Measurements from ENCODE around the gene RFTN2.
"Not testable (repeated sequence)": the region's sequence is repeated elsewhere in the genome, so short reads cannot be mapped to it uniquely, and the experiment has no call there.

The RFTN2 gene

DNA sequence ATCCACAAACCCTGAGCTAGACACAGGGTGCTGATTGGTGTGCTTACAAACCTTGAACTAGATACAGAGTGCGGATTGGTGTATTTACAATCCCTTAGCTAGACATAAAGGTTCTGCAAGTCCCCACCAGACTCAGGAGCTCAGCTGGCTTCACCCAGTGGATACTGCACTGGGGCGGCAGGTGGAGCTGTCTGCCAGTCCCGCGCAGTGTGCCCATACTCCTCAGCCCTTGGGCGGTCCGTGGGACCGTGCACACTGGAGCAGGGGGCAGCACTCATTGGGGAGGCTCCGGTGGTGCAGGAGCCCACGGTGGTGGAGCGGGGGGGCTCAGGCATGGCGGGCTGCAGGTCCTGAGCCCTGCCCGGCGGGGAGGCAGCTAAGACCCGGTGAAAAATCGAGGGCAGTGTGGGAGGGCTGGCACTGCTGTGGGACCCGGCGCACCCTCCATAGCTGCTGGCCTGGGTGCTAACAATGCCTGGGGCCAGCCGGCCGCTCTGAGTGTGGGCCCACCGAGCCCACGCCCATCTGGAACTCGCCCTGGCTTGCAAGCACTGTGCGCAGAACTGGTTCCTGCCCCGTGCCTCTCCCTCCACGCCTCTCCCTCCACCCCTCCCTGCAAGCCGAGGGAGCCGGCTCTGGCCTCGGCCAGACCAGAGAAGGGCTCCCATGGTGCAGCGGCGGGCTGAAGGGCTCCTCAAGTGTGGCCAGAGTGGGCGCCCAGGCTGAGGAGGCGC lies 83.9 kb downstream of the RFTN2 start:
- in situ Hi-C loops (cut with HindIII; ENCODE audit: low pct_ligation_motif_present, low sequenced_read_pairs) = no loop called here
- Histone ChIP-seq H3K27me3 (replicated peaks) (no peaks in the 10 kb centered on the region), H3K27ac (no peak overlapping the region), H3K36me3 (replicated peaks) (no peaks in the 10 kb centered on the region), H3K4me3 (ENCODE audit: low read depth, low read length) (no peak overlapping the region)
- DNase-seq = no peak
- TF ChIP-seq, protein P1, sequence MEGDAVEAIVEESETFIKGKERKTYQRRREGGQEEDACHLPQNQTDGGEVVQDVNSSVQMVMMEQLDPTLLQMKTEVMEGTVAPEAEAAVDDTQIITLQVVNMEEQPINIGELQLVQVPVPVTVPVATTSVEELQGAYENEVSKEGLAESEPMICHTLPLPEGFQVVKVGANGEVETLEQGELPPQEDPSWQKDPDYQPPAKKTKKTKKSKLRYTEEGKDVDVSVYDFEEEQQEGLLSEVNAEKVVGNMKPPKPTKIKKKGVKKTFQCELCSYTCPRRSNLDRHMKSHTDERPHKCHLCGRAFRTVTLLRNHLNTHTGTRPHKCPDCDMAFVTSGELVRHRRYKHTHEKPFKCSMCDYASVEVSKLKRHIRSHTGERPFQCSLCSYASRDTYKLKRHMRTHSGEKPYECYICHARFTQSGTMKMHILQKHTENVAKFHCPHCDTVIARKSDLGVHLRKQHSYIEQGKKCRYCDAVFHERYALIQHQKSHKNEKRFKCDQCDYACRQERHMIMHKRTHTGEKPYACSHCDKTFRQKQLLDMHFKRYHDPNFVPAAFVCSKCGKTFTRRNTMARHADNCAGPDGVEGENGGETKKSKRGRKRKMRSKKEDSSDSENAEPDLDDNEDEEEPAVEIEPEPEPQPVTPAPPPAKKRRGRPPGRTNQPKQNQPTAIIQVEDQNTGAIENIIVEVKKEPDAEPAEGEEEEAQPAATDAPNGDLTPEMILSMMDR (IDR thresholded peaks at IDR 0.05; ENCODE audit: low read depth, low read length, missing control alignments) = no peak

DNA sequence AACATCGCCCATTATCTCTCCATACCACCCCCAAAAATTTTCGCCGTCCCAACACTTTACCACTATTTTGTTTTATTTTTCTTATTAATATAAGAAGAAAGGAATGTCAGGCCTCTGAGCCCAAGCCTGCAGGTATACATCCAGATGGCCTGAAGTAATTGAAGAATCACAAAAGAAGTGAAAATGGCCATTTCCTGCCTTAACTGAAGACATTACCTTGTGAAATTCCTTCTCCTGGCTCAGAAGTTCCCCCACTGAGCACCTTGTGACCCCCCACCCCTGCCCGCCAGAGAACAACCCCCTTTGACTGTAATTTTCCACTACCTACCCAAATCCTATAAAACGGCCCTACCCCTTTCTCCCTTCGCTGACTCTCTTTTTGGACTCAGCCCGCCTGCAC lies 88.1 kb downstream of the RFTN2 start:
- H3K27me3 ChIP-seq (replicated peaks); DNase-seq; H3K4me3 ChIP-seq (ENCODE audit: low read depth, low read length); H3K27ac ChIP-seq; H3K36me3 ChIP-seq (replicated peaks); in situ Hi-C loops (cut with HindIII; ENCODE audit: low pct_ligation_motif_present, low sequenced_read_pairs): not testable (repeated sequence)

- H3K27ac ChIP-seq; H3K36me3 ChIP-seq (replicated peaks); in situ Hi-C loops (cut with HindIII; ENCODE audit: low pct_ligation_motif_present, low sequenced_read_pairs); H3K4me3 ChIP-seq (ENCODE audit: low read depth, low read length); H3K27me3 ChIP-seq (replicated peaks); DNase-seq: not testable (repeated sequence)
These were observed 95.2 kb downstream of the RFTN2 start for GRCh38 chr2:197580166-197580565.

DNA sequence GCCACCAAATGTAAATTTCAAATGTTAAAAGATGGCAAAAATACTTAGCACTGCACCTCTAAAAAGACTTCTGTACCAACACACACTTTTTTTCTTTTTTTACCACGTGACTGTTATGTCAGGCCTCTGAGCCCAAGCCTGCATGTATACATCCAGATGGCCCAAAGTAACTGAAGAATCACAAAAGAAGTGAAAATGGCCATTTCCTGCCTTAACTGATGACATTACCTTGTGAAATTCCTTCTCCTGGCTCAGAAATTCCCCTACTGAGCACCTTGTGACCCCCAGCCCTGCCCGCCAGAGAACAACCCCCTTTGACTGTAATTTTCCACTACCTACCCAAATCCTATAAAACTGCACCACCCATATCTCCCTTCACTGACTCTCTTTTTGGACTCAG lies 97.1 kb downstream of the RFTN2 start:
- in situ Hi-C loops (cut with HindIII; ENCODE audit: low pct_ligation_motif_present, low sequenced_read_pairs); H3K36me3 ChIP-seq (replicated peaks); H3K27ac ChIP-seq; H3K4me3 ChIP-seq (ENCODE audit: low read depth, low read length); H3K27me3 ChIP-seq (replicated peaks); DNase-seq: not testable (repeated sequence)

DNA sequence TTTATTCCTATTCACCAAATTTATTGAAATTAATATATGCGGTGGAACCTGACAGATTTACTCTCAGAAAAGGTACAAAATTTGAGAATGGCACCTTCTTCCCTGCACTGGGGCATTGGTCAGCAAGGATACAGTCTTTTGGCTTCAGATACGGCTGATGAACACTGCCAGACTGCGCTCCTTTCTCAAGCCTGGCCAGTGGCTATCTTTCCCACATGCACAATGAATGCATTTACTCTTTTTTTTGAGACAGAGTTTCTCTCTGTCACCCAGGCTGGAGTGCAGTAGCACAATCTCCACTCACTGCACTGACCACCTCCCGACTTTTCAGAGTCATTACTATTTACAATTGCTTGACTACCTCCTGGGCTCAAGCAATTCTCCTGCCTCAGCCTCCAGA lies 97.9 kb downstream of the RFTN2 start:
- in situ Hi-C loops (cut with HindIII; ENCODE audit: low pct_ligation_motif_present, low sequenced_read_pairs) = no loop called here
- Histone ChIP-seq H3K27ac (no peak overlapping the region), H3K4me3 (ENCODE audit: low read depth, low read length) (no peak overlapping the region), H3K27me3 (replicated peaks) (no peaks in the 10 kb centered on the region), H3K36me3 (replicated peaks) (peaks cover 1% of the 10 kb centered on the region)
- TF ChIP-seq, protein P1 (IDR thresholded peaks at IDR 0.05; ENCODE audit: low read depth, low read length, missing control alignments) = no peak
- DNase-seq = no peak

GRCh38 chr2:197576631-197577030 lies 98.8 kb downstream of the RFTN2 start:
- Histone ChIP-seq H3K4me3 (ENCODE audit: low read depth, low read length) (no peak overlapping the region), H3K36me3 (replicated peaks) (peaks cover 4% of the 10 kb centered on the region), H3K27ac (peak overlapping the region; percentile 82), H3K27me3 (replicated peaks) (no peaks in the 10 kb centered on the region)
- TF ChIP-seq, protein P1 (IDR thresholded peaks at IDR 0.05; ENCODE audit: low read depth, low read length, missing control alignments) = no peak
- in situ Hi-C loops (cut with HindIII; ENCODE audit: low pct_ligation_motif_present, low sequenced_read_pairs) = no loop called here
- DNase-seq = peak; percentile 57

DNA sequence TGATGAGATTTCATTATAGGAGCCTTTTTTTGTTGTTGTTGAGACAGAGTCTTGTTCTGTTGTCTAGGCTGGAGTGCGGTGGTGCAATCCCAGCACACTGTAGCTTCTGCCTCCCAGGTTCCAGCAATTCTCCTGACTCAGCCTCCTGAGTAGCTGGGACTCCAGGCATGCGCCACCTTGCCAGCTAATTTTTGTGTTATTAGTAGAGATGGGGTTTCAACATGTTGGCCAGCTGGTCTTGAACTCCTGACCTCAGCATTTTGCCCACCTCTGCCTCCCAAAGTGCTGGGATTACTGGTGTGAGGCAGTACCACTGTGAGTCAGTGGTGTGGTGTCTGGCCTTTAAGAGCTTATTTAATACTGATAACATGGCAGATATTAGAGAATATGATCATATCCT lies 99.4 kb downstream of the RFTN2 start:
- TF ChIP-seq, protein P1 (IDR thresholded peaks at IDR 0.05; ENCODE audit: low read depth, low read length, missing control alignments) = no peak
- DNase-seq = peak; percentile 76
- no peak overlapping the region for H3K4me3 ChIP-seq (ENCODE audit: low read depth, low read length)
- H3K27me3 ChIP-seq (replicated peaks) = no peaks in the 10 kb centered on the region
- H3K36me3 ChIP-seq (replicated peaks) = peaks cover 4% of the 10 kb centered on the region
- in situ Hi-C loops (cut with HindIII; ENCODE audit: low pct_ligation_motif_present, low sequenced_read_pairs) = no loop called here
- H3K27ac ChIP-seq = peak overlapping the region; percentile 82
